ENCODE results near the gene CELA3B. TPM values are rescaled to one million over a fixed set of nuclear protein-coding genes. Genes with fewer than 3 reads are reported as not detected.
"Not testable (repeated sequence)": the region's sequence is repeated elsewhere in the genome, so short reads cannot be mapped to it uniquely, and the experiment has no call there.

CELA3B gene
- total RNA-seq, 5 donors from 2014 or later (not counting 1 experiment from before 2014, with no cell fraction given): 6.9 to 7.5 (median 7.3) TPM; not detected in 2

GRCh38 chr1:21942464-21942863 is 34.4 kb upstream of the CELA3B start:
- H3K4me3 Mint-ChIP-seq: no peak overlapping the region
- POLR2A ChIA-PET: interaction anchor here in 1 of 2 donors (0.5 to 1.3 kb wide), 2 partner anchors 60 to 62 kb away, joined by 3 to 5 read pairs; no protein-coding TSS in a partner anchor
- ATAC-seq (replicated peaks in 1 of 4): no peak

DNA sequence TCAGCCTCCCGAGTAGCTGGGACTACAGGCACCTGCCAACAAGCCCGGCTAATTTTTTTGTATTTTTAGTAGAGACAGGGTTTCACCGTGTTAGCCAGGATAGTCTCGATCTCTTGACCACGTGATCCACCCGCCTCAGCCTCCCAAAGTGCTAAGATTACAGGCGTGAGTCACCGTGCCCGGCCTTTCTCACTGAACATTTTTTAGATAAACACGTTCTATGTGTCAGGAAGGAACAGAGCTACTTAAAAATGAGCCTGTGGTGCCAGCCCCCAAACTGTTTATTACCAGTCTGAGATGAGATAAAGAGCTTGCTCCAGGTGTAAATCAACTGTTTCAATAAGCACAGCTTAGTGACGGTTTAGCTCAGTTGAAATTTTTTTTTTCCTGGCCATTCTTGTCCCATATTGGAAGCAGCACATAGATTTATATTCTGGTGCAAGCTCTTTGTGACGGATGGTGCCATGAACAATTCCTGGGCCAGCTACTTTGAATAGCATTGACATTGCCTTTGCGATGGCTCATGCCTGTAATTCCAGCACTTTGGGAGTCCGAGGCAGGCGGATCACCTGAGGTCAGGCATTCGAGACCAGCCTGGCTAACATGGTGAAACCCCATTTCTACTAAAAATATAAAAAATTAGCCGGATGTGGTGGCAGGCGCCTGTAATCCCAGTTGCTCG is 33.7 kb upstream of the CELA3B start:
- not testable (repeated sequence) for DNase-seq, H3K9me3 Mint-ChIP-seq

More at GRCh38 chr1:21942464-21942863, 34.4 kb upstream of the CELA3B start:
- WGBS (ENCODE audit: insufficient coverage): 76% methylated on average over 9 of the region's 10 CpGs
- Histone ChIP-seq H3K27ac (ENCODE audit: low read length) (no peak overlapping the region), H3K4me3 (ENCODE audit: control insufficient read depth in 1 of 2, extremely low read depth in 1 of 2, low read length in 1 of 2) (no peak overlapping the region), H3K4me1 (ENCODE audit: control insufficient read depth in 1 of 2, extremely low read depth in 1 of 2, insufficient read depth in 2 of 2, low read length in 2 of 2) (peaks cover 0 to 5% of the 10 kb centered on the region in 2 experiments), H3K27me3 (replicated peaks in 1 of 2; ENCODE audit: control insufficient read depth in 2 of 2, extremely low read depth in 1 of 2, insufficient read depth in 2 of 2, low read length in 1 of 2) (peaks cover 0 to 26% of the 10 kb centered on the region in 2 experiments), H3K36me3 (ENCODE audit: control insufficient read depth in 2 of 2, extremely low read depth in 1 of 2, insufficient read depth in 1 of 2, low read length in 1 of 2) (no peaks in the 10 kb centered on the region), H3K9me3 (no peaks in the 10 kb centered on the region)
- peaks cover 6 to 7% (median 7%) of the 10 kb centered on the region in 3 donors for H3K4me1 Mint-ChIP-seq
- H3K27me3 Mint-ChIP-seq: peaks cover 0 to 1% of the 10 kb centered on the region in 2 donors
- DNase-seq: no peak
- no peaks in the 10 kb centered on the region for H3K36me3 Mint-ChIP-seq
- H3K27ac Mint-ChIP-seq: no peak overlapping the region
- H3K9me3 Mint-ChIP-seq: no peaks in the 10 kb centered on the region
- CTCF ChIA-PET: interaction anchor here in 1 of 2 donors (0.6 kb wide), 1 partner anchor 129 kb away, joined by 5 read pairs; no protein-coding TSS in a partner anchor

GRCh38 chr1:21944733-21945073 is 32.1 kb upstream of the CELA3B start:
- Mint-ChIP-seq H3K36me3 (no peaks in the 10 kb centered on the region), H3K27me3 (no peaks in the 10 kb centered on the region), H3K4me3 (no peak overlapping the region), H3K4me1 (peaks cover 0 to 2% (median 2%) of the 10 kb centered on the region in 3 donors), H3K27ac (no peak overlapping the region), H3K9me3 (no peaks in the 10 kb centered on the region)
- no peak overlapping the region for H3K27ac ChIP-seq (ENCODE audit: low read length)
- ATAC-seq (replicated peaks in 1 of 4) (no peak), DNase-seq (no peak)
- 40% methylated on average over 2 of the region's 3 CpGs for WGBS (ENCODE audit: insufficient coverage)
- no peaks in the 10 kb centered on the region for H3K36me3 ChIP-seq (ENCODE audit: control insufficient read depth in 2 of 2, extremely low read depth in 1 of 2, insufficient read depth in 1 of 2, low read length in 1 of 2)
- H3K9me3 ChIP-seq: no peaks in the 10 kb centered on the region
- ChIA-PET POLR2A (interaction anchor here in 1 of 2 donors (0.7 kb wide), 1 partner anchor 12 kb away, joined by 3 read pairs; no protein-coding TSS in a partner anchor), CTCF (interaction anchor here in 1 of 2 donors (0.7 kb wide), 1 partner anchor 172 kb away, joined by 5 read pairs; no protein-coding TSS in a partner anchor)
- no peaks in the 10 kb centered on the region for H3K4me1 ChIP-seq (ENCODE audit: control insufficient read depth in 1 of 2, extremely low read depth in 1 of 2, insufficient read depth in 2 of 2, low read length in 2 of 2)
- H3K4me3 ChIP-seq (ENCODE audit: control insufficient read depth in 1 of 2, extremely low read depth in 1 of 2, low read length in 1 of 2): no peak overlapping the region
- peaks cover 0 to 10% of the 10 kb centered on the region in 2 experiments for H3K27me3 ChIP-seq (replicated peaks in 1 of 2; ENCODE audit: control insufficient read depth in 2 of 2, extremely low read depth in 1 of 2, insufficient read depth in 2 of 2, low read length in 1 of 2)

More for the DNA sequence above, 33.7 kb upstream of the CELA3B start:
- not testable (repeated sequence) for ATAC-seq (replicated peaks in 1 of 4); H3K36me3 ChIP-seq (ENCODE audit: control insufficient read depth in 2 of 2, extremely low read depth in 1 of 2, insufficient read depth in 1 of 2, low read length in 1 of 2); H3K4me3 ChIP-seq (ENCODE audit: control insufficient read depth in 1 of 2, extremely low read depth in 1 of 2, low read length in 1 of 2); H3K4me1 Mint-ChIP-seq; H3K36me3 Mint-ChIP-seq; H3K27me3 Mint-ChIP-seq; H3K9me3 ChIP-seq; H3K27ac Mint-ChIP-seq; H3K27ac ChIP-seq (ENCODE audit: low read length); H3K4me1 ChIP-seq (ENCODE audit: control insufficient read depth in 1 of 2, extremely low read depth in 1 of 2, insufficient read depth in 2 of 2, low read length in 2 of 2); H3K4me3 Mint-ChIP-seq
- peaks cover 0 to 20% of the 10 kb centered on the region in 2 experiments for H3K27me3 ChIP-seq (replicated peaks in 1 of 2; ENCODE audit: control insufficient read depth in 2 of 2, extremely low read depth in 1 of 2, insufficient read depth in 2 of 2, low read length in 1 of 2)
- ChIA-PET POLR2A (interaction anchor here (0.5 to 1.3 kb wide), 3 partner anchors 61 to 209 kb away, joined by 3 to 5 read pairs (median 3); no protein-coding TSS in a partner anchor), CTCF (interaction anchor here (0.6 kb wide), 2 partner anchors 61 to 130 kb away, joined by 4 to 5 read pairs; no protein-coding TSS in a partner anchor)
- WGBS (ENCODE audit: insufficient coverage): 79% methylated on average over 17 of the region's 19 CpGs

- Mint-ChIP-seq H3K4me3 (no peak overlapping the region), H3K27me3 (no peaks in the 10 kb centered on the region), H3K4me1 (peaks cover 0 to 2% (median 2%) of the 10 kb centered on the region in 3 donors), H3K9me3 (no peaks in the 10 kb centered on the region), H3K27ac (no peak overlapping the region), H3K36me3 (no peaks in the 10 kb centered on the region)
- POLR2A ChIA-PET: no interaction called here
- no peaks in the 10 kb centered on the region for H3K36me3 ChIP-seq (ENCODE audit: control insufficient read depth in 2 of 2, extremely low read depth in 1 of 2, insufficient read depth in 1 of 2, low read length in 1 of 2)
- H3K27me3 ChIP-seq (replicated peaks in 1 of 2; ENCODE audit: control insufficient read depth in 2 of 2, extremely low read depth in 1 of 2, insufficient read depth in 2 of 2, low read length in 1 of 2): peaks cover 0 to 13% of the 10 kb centered on the region in 2 experiments
- H3K9me3 ChIP-seq: no peaks in the 10 kb centered on the region
- no peaks in the 10 kb centered on the region for H3K4me1 ChIP-seq (ENCODE audit: control insufficient read depth in 1 of 2, extremely low read depth in 1 of 2, insufficient read depth in 2 of 2, low read length in 2 of 2)
- DNase-seq (no peak), ATAC-seq (replicated peaks in 1 of 4) (no peak)
- no peak overlapping the region for H3K27ac ChIP-seq (ENCODE audit: low read length)
- H3K4me3 ChIP-seq (ENCODE audit: control insufficient read depth in 1 of 2, extremely low read depth in 1 of 2, low read length in 1 of 2): no peak overlapping the region
- CTCF ChIA-PET: interaction anchor here in 1 of 2 donors (0.6 kb wide), 1 partner anchor 170 kb away, joined by 3 read pairs; no protein-coding TSS in a partner anchor
- 86% methylated on average over 7 of the region's 11 CpGs for WGBS (ENCODE audit: insufficient coverage)
Observed at GRCh38 chr1:21946836-21947587, 29.8 kb upstream of the CELA3B start.

- Mint-ChIP-seq H3K4me1 (peaks cover 5 to 9% (median 7%) of the 10 kb centered on the region in 3 donors), H3K27me3 (no peaks in the 10 kb centered on the region), H3K4me3 (no peak overlapping the region), H3K27ac (no peak overlapping the region), H3K9me3 (no peaks in the 10 kb centered on the region), H3K36me3 (no peaks in the 10 kb centered on the region)
- H3K36me3 ChIP-seq (ENCODE audit: control insufficient read depth in 2 of 2, extremely low read depth in 1 of 2, insufficient read depth in 1 of 2, low read length in 1 of 2): no peaks in the 10 kb centered on the region
- WGBS (ENCODE audit: insufficient coverage): 92% methylated on average over 7 of the region's 7 CpGs
- no peak overlapping the region for H3K4me3 ChIP-seq (ENCODE audit: control insufficient read depth in 1 of 2, extremely low read depth in 1 of 2, low read length in 1 of 2)
- ATAC-seq (replicated peaks in 1 of 4) (no peak), DNase-seq (no peak)
- no peak overlapping the region for H3K27ac ChIP-seq (ENCODE audit: low read length)
- peaks cover 0 to 8% of the 10 kb centered on the region in 2 experiments for H3K27me3 ChIP-seq (replicated peaks in 1 of 2; ENCODE audit: control insufficient read depth in 2 of 2, extremely low read depth in 1 of 2, insufficient read depth in 2 of 2, low read length in 1 of 2)
- no peaks in the 10 kb centered on the region for H3K9me3 ChIP-seq
- ChIA-PET POLR2A (no interaction called here), CTCF (no interaction called here)
- H3K4me1 ChIP-seq (ENCODE audit: control insufficient read depth in 1 of 2, extremely low read depth in 1 of 2, insufficient read depth in 2 of 2, low read length in 2 of 2): peaks cover 0 to 8% of the 10 kb centered on the region in 2 experiments
Observed at GRCh38 chr1:21950734-21951133, 26.1 kb upstream of the CELA3B start.

GRCh38 chr1:21951226-21951870 is 25.5 kb upstream of the CELA3B start:
- no peak overlapping the region for H3K27ac ChIP-seq (ENCODE audit: low read length)
- ATAC-seq (replicated peaks in 1 of 4): no peak
- Mint-ChIP-seq H3K4me3 (no peak overlapping the region), H3K27me3 (no peaks in the 10 kb centered on the region), H3K4me1 (peaks cover 7 to 14% (median 11%) of the 10 kb centered on the region in 3 donors), H3K36me3 (no peaks in the 10 kb centered on the region), H3K9me3 (no peaks in the 10 kb centered on the region), H3K27ac (no peak overlapping the region)
- 89% methylated on average over 9 of the region's 12 CpGs for WGBS (ENCODE audit: insufficient coverage)
- H3K36me3 ChIP-seq (ENCODE audit: control insufficient read depth in 2 of 2, extremely low read depth in 1 of 2, insufficient read depth in 1 of 2, low read length in 1 of 2): no peaks in the 10 kb centered on the region
- H3K4me3 ChIP-seq (ENCODE audit: control insufficient read depth in 1 of 2, extremely low read depth in 1 of 2, low read length in 1 of 2): no peak overlapping the region
- H3K9me3 ChIP-seq: no peaks in the 10 kb centered on the region
- H3K27me3 ChIP-seq (replicated peaks in 1 of 2; ENCODE audit: control insufficient read depth in 2 of 2, extremely low read depth in 1 of 2, insufficient read depth in 2 of 2, low read length in 1 of 2): peaks cover 0 to 12% of the 10 kb centered on the region in 2 experiments
- no peak for DNase-seq
- peaks cover 2 to 14% of the 10 kb centered on the region in 2 experiments for H3K4me1 ChIP-seq (ENCODE audit: control insufficient read depth in 1 of 2, extremely low read depth in 1 of 2, insufficient read depth in 2 of 2, low read length in 2 of 2)
- CTCF ChIA-PET: no interaction called here
- POLR2A ChIA-PET: no interaction called here
